Forelimb muscle (tissue), 1 donor: Measurements from ENCODE around the gene GRAMD1C. TPM values are rescaled to one million over a fixed set of nuclear protein-coding genes. Genes with fewer than 3 reads are reported as not detected.
A peak's percentile ranks its signal among the peaks of the same experiment; 100 is the strongest.
"Not testable (repeated sequence)": the region's sequence is repeated elsewhere in the genome, so short reads cannot be mapped to it uniquely, and the experiment has no call there.

Experiments used
- DNase-seq: peaks from one replicate; pipeline ENCODE4 v3.0.0-alpha.2; 2013; ENCODE audit warnings: low read depth
- polyA plus RNA-seq: library from polyadenylated mRNA; unstranded; fragments of 120-200 nt; gene quantifications from one replicate; pipeline ENCODE4 v1.2.1, GENCODE V29; 2013; ENCODE audit not compliant: insufficient read length

Gene GRAMD1C
- 2.7 TPM for polyA plus RNA-seq

- peak; percentile 79 for DNase-seq
Measured at GRCh38 chr3:113838631-113839209, at the start of gene GRAMD1C. Gene GRAMD1C, plus strand, starts transcription at chr3:113838788. Its CDS starts 122 bp downstream, at chr3:113838910.

- DNase-seq, result no peak
Measured at GRCh38 chr3:113791381-113791780, 47.2 kb upstream of the GRAMD1C start.

- DNase-seq, result no peak
Measured at GRCh38 chr3:113794526-113794925, 44.1 kb upstream of the GRAMD1C start.

GRCh38 chr3:113795693-113796092 is 42.9 kb upstream of the GRAMD1C start:
- no peak for DNase-seq

GRCh38 chr3:113802795-113803455 is 35.7 kb upstream of the GRAMD1C start:
- no peak for DNase-seq

- no peak for DNase-seq
Measured at GRCh38 chr3:113804661-113805060, 33.9 kb upstream of the GRAMD1C start.

- no peak for DNase-seq
Measured at GRCh38 chr3:113805249-113805648, 33.3 kb upstream of the GRAMD1C start.

GRCh38 chr3:113812854-113813253 is 25.7 kb upstream of the GRAMD1C start:
- no peak for DNase-seq

GRCh38 chr3:113819866-113820265 is 18.7 kb upstream of the GRAMD1C start:
- DNase-seq, result no peak

GRCh38 chr3:113825090-113825489 is 13.5 kb upstream of the GRAMD1C start:
- no peak for DNase-seq

- no peak for DNase-seq
Measured at GRCh38 chr3:113828600-113828999, 10.0 kb upstream of the GRAMD1C start.

GRCh38 chr3:113829576-113830354 is 8.8 kb upstream of the GRAMD1C start:
- no peak for DNase-seq

- no peak for DNase-seq
Measured at GRCh38 chr3:113831103-113831355, 7.6 kb upstream of the GRAMD1C start.

GRCh38 chr3:113832477-113833164 is 6.0 kb upstream of the GRAMD1C start:
- no peak for DNase-seq

GRCh38 chr3:113834983-113835382 is 3.6 kb upstream of the GRAMD1C start:
- no peak for DNase-seq

GRCh38 chr3:113839551-113839950 is 963 bp downstream of the GRAMD1C start:
- no peak for DNase-seq

GRCh38 chr3:113844622-113845222 is 6.1 kb downstream of the GRAMD1C start:
- DNase-seq, result peak; percentile 16

GRCh38 chr3:113847247-113847646 is 8.7 kb downstream of the GRAMD1C start:
- DNase-seq, result no peak

GRCh38 chr3:113847664-113848461 is 9.3 kb downstream of the GRAMD1C start:
- DNase-seq, result no peak

- not testable (repeated sequence) for DNase-seq
Measured at GRCh38 chr3:113849071-113849470, 10.5 kb downstream of the GRAMD1C start.

- not testable (repeated sequence) for DNase-seq
Measured at GRCh38 chr3:113849841-113850240, 11.3 kb downstream of the GRAMD1C start.
